TTC549 (cell line): ENCODE results near the gene CPD.

ENCODE experiments used
- FAIRE-seq: peaks from 2 replicates; lab custom pipeline; 2012; peaks lifted over from hg19 to GRCh38; lab: Jason Lieb, UNC

Gene CPD

GRCh38 chr17:30506481-30506880 lies 127.8 kb downstream of the CPD start:
- no peak for FAIRE-seq

GRCh38 chr17:30513346-30513745 lies 134.6 kb downstream of the CPD start:
- FAIRE-seq: no peak

GRCh38 chr17:30514895-30515596 lies 136.3 kb downstream of the CPD start:
- FAIRE-seq: no peak

GRCh38 chr17:30517786-30518185 lies 139.1 kb downstream of the CPD start:
- no peak for FAIRE-seq

GRCh38 chr17:30519166-30519565 lies 140.4 kb downstream of the CPD start:
- no peak for FAIRE-seq
